Measurements from ENCODE around the gene NAXE. TPM values are rescaled to one million over a fixed set of nuclear protein-coding genes. Genes with fewer than 3 reads are reported as not detected.
"Not testable (repeated sequence)": the region's sequence is repeated elsewhere in the genome, so short reads cannot be mapped to it uniquely, and the experiment has no call there.

Gene NAXE
- 105 and 170 TPM in 2 replicates for total RNA-seq (2014; rRNA removed; shearing (Covaris generic); ENCODE audit: low replicate concordance)

DNA sequence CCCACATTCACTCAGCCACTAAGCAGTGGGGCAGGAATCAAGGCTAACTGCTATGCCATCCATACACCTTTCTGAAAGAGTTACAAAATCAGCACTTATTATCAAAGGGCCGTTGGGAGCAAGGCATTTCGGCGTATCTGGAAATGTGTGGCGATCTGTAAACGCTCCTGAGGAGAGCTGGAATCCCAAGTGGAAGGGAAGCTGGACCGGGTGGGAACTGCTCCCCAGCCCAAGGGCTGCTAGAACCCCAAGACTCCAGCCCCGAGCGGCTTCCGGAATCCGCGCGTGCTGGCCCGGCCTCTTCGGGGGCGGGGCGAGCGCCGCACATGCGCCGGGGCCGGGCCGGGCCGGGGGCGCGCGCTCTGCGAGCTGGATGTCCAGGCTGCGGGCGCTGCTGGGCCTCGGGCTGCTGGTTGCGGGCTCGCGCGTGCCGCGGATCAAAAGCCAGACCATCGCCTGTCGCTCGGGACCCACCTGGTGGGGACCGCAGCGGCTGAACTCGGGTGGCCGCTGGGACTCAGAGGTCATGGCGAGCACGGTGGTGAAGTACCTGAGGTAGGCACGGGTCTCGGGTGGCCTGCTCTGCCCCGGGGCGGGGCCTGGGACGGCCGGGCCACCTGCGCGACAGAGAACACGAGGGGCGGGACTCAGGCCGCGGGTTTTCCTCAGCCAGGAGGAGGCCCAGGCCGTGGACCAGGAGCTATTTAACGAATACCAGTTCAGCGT, at the start of gene NAXE:
TSS of gene NAXE (plus strand) at position 345 of the 726 bp plus-strand sequence. CDS start at position 374, 29 bp downstream.
- peak within 1 kb of the TSS; percentile 84 for H3K4me3 ChIP-seq
- no peaks in the 10 kb centered on the region for H3K27me3 ChIP-seq
- no peaks in the 10 kb centered on the region for H3K9me3 ChIP-seq
- H3K36me3 ChIP-seq: peaks cover 47% of the 10 kb centered on the region
- peak; percentile 79 for DNase-seq

- Histone ChIP-seq H3K36me3 (peaks cover 80% of the 10 kb centered on the region), H3K27me3 (no peaks in the 10 kb centered on the region), H3K9me3 (no peaks in the 10 kb centered on the region), H3K4me3 (no peak overlapping the region)
- DNase-seq: no peak
Measured at GRCh38 chr1:156543066-156543465, 48.5 kb upstream of the NAXE start.

DNA sequence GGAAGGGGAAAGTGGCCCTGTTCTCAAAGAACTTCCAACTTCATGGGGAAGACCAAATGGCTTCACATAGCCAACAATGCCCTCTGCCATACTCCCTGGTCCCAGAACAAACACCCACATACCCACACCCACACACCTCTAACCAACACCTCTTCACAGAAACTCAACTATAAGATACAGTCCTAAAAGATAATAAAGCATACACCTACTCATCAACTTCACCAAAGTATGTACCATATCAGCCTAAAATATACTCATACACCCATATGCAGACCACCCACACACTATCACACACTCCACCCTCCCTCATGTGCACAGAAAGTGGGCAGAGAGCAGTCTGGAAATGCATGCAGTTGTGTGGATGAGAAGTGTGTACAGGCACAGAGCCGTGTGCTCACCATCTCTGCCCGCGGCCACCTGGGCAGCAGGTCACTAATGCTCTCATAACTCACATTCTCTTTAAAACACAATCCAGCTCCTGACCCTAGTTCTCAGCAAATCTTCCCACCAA, 46.9 kb upstream of the NAXE start:
- H3K36me3 ChIP-seq: peaks cover 77% of the 10 kb centered on the region
- no peak for DNase-seq
- no peak overlapping the region for H3K4me3 ChIP-seq
- no peaks in the 10 kb centered on the region for H3K9me3 ChIP-seq
- H3K27me3 ChIP-seq: no peaks in the 10 kb centered on the region

DNA sequence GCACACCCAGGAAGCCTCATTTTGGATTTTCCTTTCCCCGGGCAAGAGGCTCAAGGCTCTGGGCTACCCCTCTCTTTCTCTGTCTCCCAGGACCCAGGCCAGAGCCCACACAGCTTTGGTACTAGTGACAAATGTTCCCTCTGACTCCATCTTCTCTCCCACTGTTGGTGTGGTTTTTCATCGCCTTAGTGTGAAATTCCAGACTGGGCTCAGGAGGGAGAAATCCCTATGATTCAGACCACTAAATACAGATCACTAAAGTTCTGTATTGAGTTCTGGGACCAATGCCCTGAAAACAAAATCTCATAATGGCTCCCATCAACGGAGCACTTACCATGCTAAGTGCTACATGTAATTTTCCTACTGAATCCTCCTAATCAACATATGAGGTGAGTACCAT, 45.3 kb upstream of the NAXE start:
- no peak for DNase-seq
- Histone ChIP-seq H3K9me3 (no peaks in the 10 kb centered on the region), H3K27me3 (no peaks in the 10 kb centered on the region), H3K4me3 (no peak overlapping the region), H3K36me3 (peaks cover 79% of the 10 kb centered on the region)

DNA sequence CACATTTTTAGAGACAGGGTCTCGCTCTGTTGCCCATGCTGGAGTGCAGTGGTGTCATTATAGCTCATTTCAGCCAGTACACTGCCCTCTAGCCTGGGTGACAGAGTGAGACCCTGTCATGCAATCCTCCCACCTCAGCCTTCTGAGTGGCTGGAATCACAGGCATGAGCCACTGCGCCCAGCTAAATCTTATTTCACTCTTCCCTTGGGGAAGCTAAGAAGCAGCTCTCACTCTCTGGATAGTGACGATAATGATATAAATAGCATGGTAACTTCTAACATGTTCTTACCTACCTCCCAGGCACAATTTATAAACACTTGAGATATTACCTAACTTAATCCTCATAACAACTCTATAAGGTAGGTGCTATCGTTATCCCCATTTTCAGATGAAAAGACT, 44.1 kb upstream of the NAXE start:
- Histone ChIP-seq H3K9me3 (no peaks in the 10 kb centered on the region), H3K36me3 (peaks cover 79% of the 10 kb centered on the region), H3K27me3 (no peaks in the 10 kb centered on the region), H3K4me3 (no peak overlapping the region)
- no peak for DNase-seq

GRCh38 chr1:156547982-156548381, 43.6 kb upstream of the NAXE start:
- no peaks in the 10 kb centered on the region for H3K9me3 ChIP-seq
- DNase-seq: no peak
- no peak overlapping the region for H3K4me3 ChIP-seq
- peaks cover 79% of the 10 kb centered on the region for H3K36me3 ChIP-seq
- H3K27me3 ChIP-seq: no peaks in the 10 kb centered on the region

- DNase-seq: no peak
- Histone ChIP-seq H3K36me3 (peaks cover 73% of the 10 kb centered on the region), H3K27me3 (no peaks in the 10 kb centered on the region), H3K9me3 (no peaks in the 10 kb centered on the region), H3K4me3 (no peak overlapping the region)
Measured at GRCh38 chr1:156549390-156549789, 42.2 kb upstream of the NAXE start.

DNA sequence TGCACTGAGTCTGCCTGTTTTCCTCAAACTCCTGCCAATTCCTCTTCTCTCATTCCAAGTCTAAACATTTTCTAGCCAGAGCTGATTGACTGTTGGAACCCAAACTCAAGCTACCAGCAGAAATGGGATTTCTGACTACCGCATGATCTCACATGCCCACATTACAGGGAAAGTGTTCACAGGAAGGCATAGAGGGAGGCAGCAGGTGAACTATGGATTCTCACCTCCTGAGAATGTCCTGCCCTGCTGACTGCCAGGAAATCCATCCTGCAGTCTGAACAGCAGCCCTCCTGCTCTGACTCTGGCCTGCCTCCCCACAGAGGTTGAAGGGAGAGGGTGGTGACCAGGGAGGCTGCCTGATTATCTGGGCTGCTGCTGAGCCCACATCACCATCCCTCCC, 41.7 kb upstream of the NAXE start:
- Histone ChIP-seq H3K4me3 (no peak overlapping the region), H3K27me3 (no peaks in the 10 kb centered on the region), H3K9me3 (no peaks in the 10 kb centered on the region), H3K36me3 (peaks cover 78% of the 10 kb centered on the region)
- no peak for DNase-seq

GRCh38 chr1:156550346-156550745, 41.2 kb upstream of the NAXE start:
- DNase-seq: no peak
- no peaks in the 10 kb centered on the region for H3K27me3 ChIP-seq
- no peaks in the 10 kb centered on the region for H3K9me3 ChIP-seq
- no peak overlapping the region for H3K4me3 ChIP-seq
- peaks cover 83% of the 10 kb centered on the region for H3K36me3 ChIP-seq

DNA sequence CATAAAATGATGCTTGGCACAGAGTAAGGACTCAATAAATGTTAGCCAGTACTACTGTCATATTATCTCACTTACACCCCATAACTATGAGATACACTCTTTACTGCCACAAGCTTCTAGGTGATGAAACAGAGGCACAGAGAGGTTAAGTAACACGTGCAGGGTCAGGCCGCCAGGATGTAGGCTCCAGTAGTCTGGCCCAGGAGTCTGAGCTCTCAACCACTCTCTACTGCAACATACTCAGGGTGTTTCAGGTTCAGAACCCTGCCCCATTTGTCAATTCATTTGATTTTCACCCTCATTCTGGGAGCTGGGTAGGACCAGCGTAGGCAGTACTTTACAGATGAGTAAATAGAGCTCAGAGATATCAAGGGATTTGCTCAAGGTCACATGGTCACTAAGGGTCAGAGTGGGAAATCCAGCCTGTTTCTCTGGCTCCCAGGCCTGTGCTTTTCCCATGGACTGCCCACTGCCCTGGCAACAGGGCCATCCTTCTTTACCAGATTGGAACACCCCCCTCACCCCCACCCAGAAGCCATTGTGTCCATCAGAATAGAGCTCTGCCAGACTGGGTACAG, 40.4 kb upstream of the NAXE start:
- DNase-seq: no peak
- Histone ChIP-seq H3K36me3 (peaks cover 91% of the 10 kb centered on the region), H3K9me3 (no peaks in the 10 kb centered on the region), H3K27me3 (no peaks in the 10 kb centered on the region), H3K4me3 (no peak overlapping the region)

DNA sequence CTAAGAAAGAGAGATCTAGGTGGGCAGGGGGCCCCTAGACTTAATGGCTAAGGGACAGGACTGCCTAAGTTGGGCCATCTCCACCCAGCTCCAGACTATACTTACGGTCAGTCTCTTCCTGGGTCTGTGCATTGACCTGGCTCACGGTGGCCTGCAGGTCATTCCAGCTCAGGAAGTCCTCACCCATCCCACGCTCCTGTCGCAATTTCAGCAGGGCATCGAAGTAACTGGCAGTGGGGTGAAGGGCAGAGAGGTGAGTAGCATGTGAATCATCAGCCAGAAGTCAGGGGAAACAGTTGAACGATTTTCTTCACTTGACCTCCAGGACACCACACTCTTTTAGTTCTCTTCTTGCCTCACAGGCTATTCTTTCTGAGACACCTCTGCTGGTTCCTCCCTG, 39.7 kb upstream of the NAXE start:
- Histone ChIP-seq H3K9me3 (no peaks in the 10 kb centered on the region), H3K27me3 (no peaks in the 10 kb centered on the region), H3K4me3 (no peak overlapping the region), H3K36me3 (peaks cover 89% of the 10 kb centered on the region)
- peak; percentile 28 for DNase-seq

GRCh38 chr1:156552518-156552917, 39.1 kb upstream of the NAXE start:
- H3K9me3 ChIP-seq: no peaks in the 10 kb centered on the region
- peaks cover 82% of the 10 kb centered on the region for H3K36me3 ChIP-seq
- H3K4me3 ChIP-seq: no peak overlapping the region
- DNase-seq: no peak
- no peaks in the 10 kb centered on the region for H3K27me3 ChIP-seq

DNA sequence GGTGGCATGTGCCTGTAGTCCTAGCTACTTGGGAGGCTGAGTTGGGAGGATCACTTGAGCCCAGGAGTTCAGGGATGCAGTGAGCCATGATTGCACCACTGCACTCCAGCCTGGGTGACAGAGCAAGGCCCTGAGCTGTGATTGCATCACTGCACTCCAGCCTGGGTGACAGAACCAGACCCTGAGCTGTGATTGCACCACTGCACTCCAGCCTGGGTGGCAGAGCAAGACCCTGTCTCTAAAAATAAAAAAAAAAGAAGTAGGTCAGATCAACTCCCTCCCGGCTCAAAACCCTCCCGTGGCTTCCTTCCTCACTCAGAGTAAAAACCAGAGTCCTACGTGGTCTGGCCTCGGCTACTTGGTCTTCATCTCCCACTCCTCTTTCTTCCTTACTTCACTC, 38.6 kb upstream of the NAXE start:
- not testable (repeated sequence) for H3K9me3 ChIP-seq, H3K4me3 ChIP-seq, DNase-seq, H3K27me3 ChIP-seq
- H3K36me3 ChIP-seq: peaks cover 78% of the 10 kb centered on the region

DNA sequence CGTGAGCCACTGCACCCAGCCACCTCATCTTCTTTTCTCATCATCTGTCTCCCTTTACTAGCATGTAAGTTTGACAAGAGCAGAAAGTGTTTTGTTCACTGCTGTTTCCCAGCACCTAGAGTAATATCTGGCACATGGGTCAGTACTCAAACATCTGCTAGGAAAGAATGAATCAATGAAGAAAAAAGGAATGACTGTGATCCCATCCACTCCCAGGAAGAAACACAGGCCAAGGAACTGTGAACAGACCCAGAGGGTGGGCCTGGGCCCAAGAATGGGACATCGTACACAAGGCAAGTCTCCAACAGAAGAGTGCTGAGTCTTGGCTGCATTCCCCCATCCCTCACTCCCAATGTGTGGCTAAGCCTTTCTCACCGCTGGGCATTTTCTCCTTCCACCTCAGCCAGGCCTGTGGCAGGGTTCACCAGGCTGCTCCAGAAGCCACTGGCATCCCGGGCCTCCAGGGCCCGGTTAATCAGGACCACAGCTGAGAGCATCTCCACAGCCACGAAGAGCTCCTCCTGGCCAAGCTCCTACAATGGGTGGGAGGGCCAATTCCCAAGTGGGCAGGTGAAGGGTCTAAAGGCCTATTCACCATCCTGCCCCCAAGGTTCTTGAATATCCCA, 37.6 kb upstream of the NAXE start:
- peaks cover 68% of the 10 kb centered on the region for H3K36me3 ChIP-seq
- H3K9me3 ChIP-seq: no peaks in the 10 kb centered on the region
- DNase-seq: no peak
- no peak overlapping the region for H3K4me3 ChIP-seq
- no peaks in the 10 kb centered on the region for H3K27me3 ChIP-seq

DNA sequence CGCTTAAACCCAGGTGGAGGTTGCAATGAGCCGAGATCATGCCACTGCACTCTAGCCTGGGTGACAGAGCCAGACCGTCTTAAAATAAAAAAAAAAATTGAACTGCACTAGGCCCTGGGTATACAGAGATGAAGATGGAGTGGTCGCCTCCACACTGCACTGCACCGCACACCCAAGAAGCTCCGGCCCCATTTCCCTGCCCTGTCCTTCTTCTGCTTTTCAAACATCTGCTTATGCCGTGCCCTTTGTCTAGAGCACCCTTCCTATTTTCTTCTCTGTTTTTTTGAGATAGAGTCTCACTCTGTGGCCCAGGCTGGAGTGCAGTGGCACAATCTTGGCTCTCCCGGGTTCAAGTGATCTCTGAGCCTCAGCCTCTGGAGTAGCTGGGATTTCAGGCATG, 36.6 kb upstream of the NAXE start:
- no peak for DNase-seq
- Histone ChIP-seq H3K36me3 (peaks cover 69% of the 10 kb centered on the region), H3K4me3 (no peak overlapping the region), H3K27me3 (no peaks in the 10 kb centered on the region), H3K9me3 (no peaks in the 10 kb centered on the region)

DNA sequence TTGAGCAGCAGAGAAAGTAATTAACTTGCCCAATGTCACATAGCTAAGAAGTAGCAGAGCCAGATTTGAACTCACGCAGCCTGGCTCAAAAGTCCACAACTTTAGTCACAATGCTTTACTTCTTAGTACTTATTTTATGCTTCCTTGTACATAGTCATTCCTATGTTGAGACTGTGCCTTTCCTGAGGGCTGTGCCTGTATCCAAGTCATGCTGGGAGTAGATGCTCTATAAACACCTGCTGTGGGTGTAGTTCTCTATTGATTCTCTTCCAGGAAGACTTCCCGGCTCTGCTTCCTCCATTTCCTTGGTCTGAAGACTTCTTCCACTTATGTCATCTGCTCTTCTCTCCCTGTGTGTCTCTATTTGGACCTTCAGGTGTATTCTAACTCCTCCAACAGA, 35.9 kb upstream of the NAXE start:
- Histone ChIP-seq H3K27me3 (no peaks in the 10 kb centered on the region), H3K36me3 (peaks cover 69% of the 10 kb centered on the region)
- DNase-seq: no peak

DNA sequence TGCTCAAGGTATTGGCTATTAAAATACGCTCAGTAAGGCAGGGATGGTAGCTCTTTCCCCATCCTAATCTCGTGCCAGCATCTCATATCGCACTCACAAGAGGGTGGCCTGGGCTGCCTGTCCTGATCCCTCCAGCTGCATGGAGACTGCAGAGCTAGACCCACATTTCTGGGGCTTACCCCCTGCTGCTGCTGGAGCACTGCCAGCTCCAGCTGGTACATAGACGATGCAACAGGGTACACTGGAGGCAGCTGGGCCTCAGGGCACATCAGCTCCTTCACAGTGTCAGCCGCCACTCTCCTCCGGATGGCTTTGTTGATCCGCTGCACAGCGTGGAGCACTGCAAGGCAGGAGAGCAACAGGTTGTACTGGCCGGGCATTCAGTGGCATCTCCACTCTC, 35.2 kb upstream of the NAXE start:
- H3K9me3 ChIP-seq: no peaks in the 10 kb centered on the region
- H3K4me3 ChIP-seq: no peak overlapping the region
- no peaks in the 10 kb centered on the region for H3K27me3 ChIP-seq
- DNase-seq: no peak
- H3K36me3 ChIP-seq: peaks cover 67% of the 10 kb centered on the region

More for the DNA sequence above, 35.9 kb upstream of the NAXE start:
- Histone ChIP-seq H3K4me3 (no peak overlapping the region), H3K9me3 (no peaks in the 10 kb centered on the region)
